ENCODE measurements around the gene TMIGD1. TPM values are rescaled to one million over a fixed set of nuclear protein-coding genes. Genes with fewer than 3 reads are reported as not detected.

Gene TMIGD1
- total and polyA plus RNA-seq, 2 of the 13 experiments (the other 11 are each of a cell fraction or from before 2014, with no cell fraction given): not detected

DNA sequence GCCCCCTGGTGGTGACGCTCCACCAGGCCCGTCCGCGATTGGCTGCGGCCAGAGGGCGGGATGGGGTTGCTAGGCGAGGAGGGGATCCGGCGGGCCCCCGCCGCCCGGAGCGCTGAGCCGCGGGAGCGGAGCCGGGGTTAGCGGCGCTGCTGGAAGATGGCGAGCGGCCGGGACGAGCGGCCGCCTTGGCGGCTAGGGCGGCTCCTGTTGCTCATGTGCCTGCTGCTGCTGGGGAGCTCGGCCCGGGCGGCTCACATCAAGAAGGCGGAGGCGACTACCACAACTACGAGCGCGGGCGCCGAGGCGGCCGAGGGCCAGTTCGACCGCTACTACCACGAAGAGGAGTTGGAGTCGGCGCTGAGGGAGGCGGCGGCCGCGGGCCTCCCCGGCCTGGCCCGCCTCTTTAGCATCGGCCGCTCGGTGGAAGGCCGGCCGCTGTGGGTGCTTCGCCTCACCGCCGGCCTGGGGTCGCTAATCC lies 45.0 kb upstream of the TMIGD1 start, which contains the start of gene CPD (continued):
- TF ChIP-seq, protein P1, sequence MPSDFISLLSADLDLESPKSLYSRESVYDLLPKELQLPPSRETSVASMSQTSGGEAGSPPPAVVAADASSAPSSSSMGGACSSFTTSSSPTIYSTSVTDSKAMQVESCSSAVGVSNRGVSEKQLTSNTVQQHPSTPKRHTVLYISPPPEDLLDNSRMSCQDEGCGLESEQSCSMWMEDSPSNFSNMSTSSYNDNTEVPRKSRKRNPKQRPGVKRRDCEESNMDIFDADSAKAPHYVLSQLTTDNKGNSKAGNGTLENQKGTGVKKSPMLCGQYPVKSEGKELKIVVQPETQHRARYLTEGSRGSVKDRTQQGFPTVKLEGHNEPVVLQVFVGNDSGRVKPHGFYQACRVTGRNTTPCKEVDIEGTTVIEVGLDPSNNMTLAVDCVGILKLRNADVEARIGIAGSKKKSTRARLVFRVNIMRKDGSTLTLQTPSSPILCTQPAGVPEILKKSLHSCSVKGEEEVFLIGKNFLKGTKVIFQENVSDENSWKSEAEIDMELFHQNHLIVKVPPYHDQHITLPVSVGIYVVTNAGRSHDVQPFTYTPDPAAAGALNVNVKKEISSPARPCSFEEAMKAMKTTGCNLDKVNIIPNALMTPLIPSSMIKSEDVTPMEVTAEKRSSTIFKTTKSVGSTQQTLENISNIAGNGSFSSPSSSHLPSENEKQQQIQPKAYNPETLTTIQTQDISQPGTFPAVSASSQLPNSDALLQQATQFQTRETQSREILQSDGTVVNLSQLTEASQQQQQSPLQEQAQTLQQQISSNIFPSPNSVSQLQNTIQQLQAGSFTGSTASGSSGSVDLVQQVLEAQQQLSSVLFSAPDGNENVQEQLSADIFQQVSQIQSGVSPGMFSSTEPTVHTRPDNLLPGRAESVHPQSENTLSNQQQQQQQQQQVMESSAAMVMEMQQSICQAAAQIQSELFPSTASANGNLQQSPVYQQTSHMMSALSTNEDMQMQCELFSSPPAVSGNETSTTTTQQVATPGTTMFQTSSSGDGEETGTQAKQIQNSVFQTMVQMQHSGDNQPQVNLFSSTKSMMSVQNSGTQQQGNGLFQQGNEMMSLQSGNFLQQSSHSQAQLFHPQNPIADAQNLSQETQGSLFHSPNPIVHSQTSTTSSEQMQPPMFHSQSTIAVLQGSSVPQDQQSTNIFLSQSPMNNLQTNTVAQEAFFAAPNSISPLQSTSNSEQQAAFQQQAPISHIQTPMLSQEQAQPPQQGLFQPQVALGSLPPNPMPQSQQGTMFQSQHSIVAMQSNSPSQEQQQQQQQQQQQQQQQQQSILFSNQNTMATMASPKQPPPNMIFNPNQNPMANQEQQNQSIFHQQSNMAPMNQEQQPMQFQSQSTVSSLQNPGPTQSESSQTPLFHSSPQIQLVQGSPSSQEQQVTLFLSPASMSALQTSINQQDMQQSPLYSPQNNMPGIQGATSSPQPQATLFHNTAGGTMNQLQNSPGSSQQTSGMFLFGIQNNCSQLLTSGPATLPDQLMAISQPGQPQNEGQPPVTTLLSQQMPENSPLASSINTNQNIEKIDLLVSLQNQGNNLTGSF (CRISPR knock-in tag; IDR thresholded peaks at IDR 0.05): no peak
- TF ChIP-seq GFI1 (CRISPR knock-in tag; IDR thresholded peaks at IDR 0.05; ENCODE audit: borderline replicate concordance): peak; percentile 16; the same call in 1 of the 2 replicates
- TF ChIP-seq, protein P2, sequence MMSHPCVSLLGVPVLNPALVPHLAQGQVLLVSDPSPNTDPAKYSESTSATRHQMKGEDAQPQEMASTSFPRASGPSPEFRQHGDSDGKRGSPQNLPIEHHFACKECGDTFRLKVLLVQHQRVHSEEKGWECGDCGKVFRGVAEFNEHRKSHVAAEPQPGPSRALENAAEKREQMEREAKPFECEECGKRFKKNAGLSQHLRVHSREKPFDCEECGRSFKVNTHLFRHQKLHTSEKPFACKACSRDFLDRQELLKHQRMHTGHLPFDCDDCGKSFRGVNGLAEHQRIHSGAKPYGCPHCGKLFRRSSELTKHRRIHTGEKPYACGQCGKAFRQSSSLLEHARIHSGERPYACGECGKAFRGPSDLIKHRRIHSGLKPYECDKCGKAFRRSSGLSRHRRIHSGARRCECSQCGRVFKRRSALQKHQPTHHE (CRISPR knock-in tag; IDR thresholded peaks at IDR 0.05; ENCODE audit: borderline replicate concordance): 0 out of 2 replicates have a peak, but pooled peaks have one; percentile 37
- no peak for TF ChIP-seq ZNF782 (CRISPR knock-in tag; IDR thresholded peaks at IDR 0.05; ENCODE audit: borderline replicate concordance)
- TF ChIP-seq, protein P3, sequence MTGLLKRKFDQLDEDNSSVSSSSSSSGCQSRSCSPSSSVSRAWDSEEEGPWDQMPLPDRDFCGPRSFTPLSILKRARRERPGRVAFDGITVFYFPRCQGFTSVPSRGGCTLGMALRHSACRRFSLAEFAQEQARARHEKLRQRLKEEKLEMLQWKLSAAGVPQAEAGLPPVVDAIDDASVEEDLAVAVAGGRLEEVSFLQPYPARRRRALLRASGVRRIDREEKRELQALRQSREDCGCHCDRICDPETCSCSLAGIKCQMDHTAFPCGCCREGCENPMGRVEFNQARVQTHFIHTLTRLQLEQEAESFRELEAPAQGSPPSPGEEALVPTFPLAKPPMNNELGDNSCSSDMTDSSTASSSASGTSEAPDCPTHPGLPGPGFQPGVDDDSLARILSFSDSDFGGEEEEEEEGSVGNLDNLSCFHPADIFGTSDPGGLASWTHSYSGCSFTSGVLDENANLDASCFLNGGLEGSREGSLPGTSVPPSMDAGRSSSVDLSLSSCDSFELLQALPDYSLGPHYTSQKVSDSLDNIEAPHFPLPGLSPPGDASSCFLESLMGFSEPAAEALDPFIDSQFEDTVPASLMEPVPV (CRISPR knock-in tag; IDR thresholded peaks at IDR 0.05): 0 out of 2 replicates have a peak, but pooled peaks have one; percentile 15
- TF ChIP-seq STAT5B (CRISPR knock-in tag; IDR thresholded peaks at IDR 0.05): 0 out of 2 replicates have a peak, but pooled peaks have one; percentile 58
- TF ChIP-seq FOSL2 (CRISPR knock-in tag; IDR thresholded peaks at IDR 0.05): peak; percentile 19; the same call in 1 of the 2 replicates
- TF ChIP-seq, protein P4, sequence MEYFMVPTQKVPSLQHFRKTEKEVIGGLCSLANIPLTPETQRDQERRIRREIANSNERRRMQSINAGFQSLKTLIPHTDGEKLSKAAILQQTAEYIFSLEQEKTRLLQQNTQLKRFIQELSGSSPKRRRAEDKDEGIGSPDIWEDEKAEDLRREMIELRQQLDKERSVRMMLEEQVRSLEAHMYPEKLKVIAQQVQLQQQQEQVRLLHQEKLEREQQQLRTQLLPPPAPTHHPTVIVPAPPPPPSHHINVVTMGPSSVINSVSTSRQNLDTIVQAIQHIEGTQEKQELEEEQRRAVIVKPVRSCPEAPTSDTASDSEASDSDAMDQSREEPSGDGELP (IDR thresholded peaks at IDR 0.05; ENCODE audit: borderline replicate concordance, low read depth): peak; percentile 17; the same call in 1 of the 2 replicates
- TF ChIP-seq YEATS4 (CRISPR knock-in tag; IDR thresholded peaks at IDR 0.05; ENCODE audit: borderline replicate concordance): peak; percentile 73; the same call in 1 of the 2 replicates
- 0 out of 2 replicates have a peak, but pooled peaks have one; percentile 7 for TF ChIP-seq ZBTB38 (CRISPR knock-in tag; IDR thresholded peaks at IDR 0.05)
- peak; percentile 79; the same call in 1 of the 2 replicates for TF ChIP-seq KAT7 (CRISPR knock-in tag; IDR thresholded peaks at IDR 0.05; ENCODE audit: borderline replicate concordance)
- TF ChIP-seq MXI1 (IDR thresholded peaks at IDR 0.05; ENCODE audit: borderline replicate concordance, low read depth, low read length): peak; percentile 63; the same call in 1 of the 3 replicates
- TF ChIP-seq SP4 (CRISPR knock-in tag; IDR thresholded peaks at IDR 0.05): peak; percentile 89
- TF ChIP-seq DR1 (CRISPR knock-in tag; IDR thresholded peaks at IDR 0.05): peak; percentile 28; the same call in 1 of the 2 replicates
- TF ChIP-seq, protein P5, sequence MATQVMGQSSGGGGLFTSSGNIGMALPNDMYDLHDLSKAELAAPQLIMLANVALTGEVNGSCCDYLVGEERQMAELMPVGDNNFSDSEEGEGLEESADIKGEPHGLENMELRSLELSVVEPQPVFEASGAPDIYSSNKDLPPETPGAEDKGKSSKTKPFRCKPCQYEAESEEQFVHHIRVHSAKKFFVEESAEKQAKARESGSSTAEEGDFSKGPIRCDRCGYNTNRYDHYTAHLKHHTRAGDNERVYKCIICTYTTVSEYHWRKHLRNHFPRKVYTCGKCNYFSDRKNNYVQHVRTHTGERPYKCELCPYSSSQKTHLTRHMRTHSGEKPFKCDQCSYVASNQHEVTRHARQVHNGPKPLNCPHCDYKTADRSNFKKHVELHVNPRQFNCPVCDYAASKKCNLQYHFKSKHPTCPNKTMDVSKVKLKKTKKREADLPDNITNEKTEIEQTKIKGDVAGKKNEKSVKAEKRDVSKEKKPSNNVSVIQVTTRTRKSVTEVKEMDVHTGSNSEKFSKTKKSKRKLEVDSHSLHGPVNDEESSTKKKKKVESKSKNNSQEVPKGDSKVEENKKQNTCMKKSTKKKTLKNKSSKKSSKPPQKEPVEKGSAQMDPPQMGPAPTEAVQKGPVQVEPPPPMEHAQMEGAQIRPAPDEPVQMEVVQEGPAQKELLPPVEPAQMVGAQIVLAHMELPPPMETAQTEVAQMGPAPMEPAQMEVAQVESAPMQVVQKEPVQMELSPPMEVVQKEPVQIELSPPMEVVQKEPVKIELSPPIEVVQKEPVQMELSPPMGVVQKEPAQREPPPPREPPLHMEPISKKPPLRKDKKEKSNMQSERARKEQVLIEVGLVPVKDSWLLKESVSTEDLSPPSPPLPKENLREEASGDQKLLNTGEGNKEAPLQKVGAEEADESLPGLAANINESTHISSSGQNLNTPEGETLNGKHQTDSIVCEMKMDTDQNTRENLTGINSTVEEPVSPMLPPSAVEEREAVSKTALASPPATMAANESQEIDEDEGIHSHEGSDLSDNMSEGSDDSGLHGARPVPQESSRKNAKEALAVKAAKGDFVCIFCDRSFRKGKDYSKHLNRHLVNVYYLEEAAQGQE (IDR thresholded peaks at IDR 0.05; ENCODE audit: borderline replicate concordance in 1 of 2, low read depth in 1 of 2, low read length in 2 of 2): peak in 1 of 2 experiments; percentile 34; a peak in 1 of 4 replicates
- peak; percentile 33; the same call in 1 of the 2 replicates for TF ChIP-seq HDAC1 (CRISPR knock-in tag; IDR thresholded peaks at IDR 0.05)
